ENCODE results near the gene PRKCZ.

DNA sequence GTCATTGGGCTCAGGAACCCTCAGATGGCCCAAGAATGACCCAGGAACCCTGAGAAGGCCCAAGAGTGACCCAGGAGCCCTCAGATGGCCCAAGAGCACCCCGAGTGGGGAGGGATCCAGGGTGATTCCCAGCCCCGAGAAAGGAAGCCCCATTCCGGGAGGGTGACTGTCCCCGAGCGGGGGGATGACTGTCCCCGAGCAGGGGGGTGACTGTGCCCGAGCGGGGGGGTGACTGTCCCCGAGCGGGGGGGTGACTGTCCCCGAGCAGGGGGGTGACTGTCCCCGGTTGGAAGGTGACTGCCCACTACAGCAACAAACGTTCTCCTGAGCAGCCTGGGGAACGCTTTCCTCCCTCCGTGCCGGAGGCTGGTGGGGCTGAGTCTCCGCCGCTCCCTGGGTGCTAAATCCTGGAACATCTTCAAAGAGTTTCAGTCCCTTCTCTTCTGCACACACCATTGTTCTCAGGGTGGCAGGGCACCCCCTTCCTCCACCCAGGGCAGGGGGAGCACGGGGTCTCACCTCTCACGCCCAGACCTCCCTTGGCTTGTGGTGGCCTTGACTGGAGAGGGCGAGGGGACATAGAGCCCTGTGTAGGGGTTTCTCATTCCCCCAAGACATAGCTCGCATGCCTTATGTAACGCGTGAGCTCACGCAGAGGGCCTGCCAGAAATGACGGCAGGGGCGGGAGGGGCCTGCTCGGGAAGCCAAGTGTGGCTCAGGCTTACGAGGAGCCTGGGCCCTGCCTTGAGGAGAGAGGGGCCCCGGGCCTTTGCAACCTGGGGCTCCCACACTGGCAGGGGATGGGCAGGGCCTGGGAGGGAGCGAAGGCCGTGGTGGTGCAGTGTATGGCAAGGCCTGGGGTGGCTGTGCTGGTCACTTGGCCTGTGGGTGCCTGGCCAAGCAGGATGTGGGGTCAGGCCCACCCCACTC lies 163.6 kb downstream of the PRKCZ start:
- TF ChIP-seq, protein P1, sequence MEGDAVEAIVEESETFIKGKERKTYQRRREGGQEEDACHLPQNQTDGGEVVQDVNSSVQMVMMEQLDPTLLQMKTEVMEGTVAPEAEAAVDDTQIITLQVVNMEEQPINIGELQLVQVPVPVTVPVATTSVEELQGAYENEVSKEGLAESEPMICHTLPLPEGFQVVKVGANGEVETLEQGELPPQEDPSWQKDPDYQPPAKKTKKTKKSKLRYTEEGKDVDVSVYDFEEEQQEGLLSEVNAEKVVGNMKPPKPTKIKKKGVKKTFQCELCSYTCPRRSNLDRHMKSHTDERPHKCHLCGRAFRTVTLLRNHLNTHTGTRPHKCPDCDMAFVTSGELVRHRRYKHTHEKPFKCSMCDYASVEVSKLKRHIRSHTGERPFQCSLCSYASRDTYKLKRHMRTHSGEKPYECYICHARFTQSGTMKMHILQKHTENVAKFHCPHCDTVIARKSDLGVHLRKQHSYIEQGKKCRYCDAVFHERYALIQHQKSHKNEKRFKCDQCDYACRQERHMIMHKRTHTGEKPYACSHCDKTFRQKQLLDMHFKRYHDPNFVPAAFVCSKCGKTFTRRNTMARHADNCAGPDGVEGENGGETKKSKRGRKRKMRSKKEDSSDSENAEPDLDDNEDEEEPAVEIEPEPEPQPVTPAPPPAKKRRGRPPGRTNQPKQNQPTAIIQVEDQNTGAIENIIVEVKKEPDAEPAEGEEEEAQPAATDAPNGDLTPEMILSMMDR (conservative IDR thresholded peaks at IDR 0.05): no peak
- TF ChIP-seq EZH2 (IDR thresholded peaks at IDR 0.05; ENCODE audit: low read depth): no peak

Data from PC-9 (cell line).